Stimulated activated CD4-positive, alpha-beta T cell treated with anti-CD3 and anti-CD28 coated beads, Interleukin-2, amount 100 ng/mL, for 24 hours (primary cell): ENCODE results near the gene NUDT3.
A peak's percentile ranks its signal among the peaks of the same experiment; 100 is the strongest.

ENCODE experiments used
- DNase-seq, 2 donors: peaks; one replicate each; pipeline ENCODE4 v3.0.0-alpha.2; 2020

The NUDT3 gene

GRCh38 chr6:34318499-34319470 is 73.7 kb downstream of the NUDT3 start:
- no peak for DNase-seq

DNA sequence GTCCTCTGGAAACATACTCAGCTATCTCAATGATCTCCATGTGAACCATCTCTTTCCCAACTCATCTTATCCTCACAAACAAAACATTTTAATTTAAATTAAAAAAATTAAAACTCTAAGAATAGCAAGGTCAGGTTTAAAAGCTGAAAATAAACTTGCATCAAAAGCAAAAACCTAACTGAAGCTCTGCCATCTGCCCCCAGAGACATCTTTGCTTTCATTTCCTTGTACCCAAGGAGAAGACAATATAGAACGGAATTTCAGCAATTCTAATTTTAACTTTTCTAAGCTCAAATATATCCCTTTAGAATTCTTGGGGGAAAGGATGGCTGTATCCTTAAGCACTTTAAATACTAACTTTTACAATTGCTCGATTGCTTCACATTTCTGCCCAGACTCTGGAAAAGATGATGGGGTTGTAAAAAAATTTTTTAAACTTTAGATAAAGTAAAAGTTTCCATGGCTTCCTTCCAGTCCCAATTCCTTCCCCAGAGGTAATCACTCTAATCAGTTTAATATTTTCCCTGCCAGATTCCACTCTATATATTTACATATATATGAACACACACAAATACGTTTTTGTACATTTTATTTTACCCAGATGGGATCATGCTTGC is 74.5 kb downstream of the NUDT3 start:
- no peak for DNase-seq

DNA sequence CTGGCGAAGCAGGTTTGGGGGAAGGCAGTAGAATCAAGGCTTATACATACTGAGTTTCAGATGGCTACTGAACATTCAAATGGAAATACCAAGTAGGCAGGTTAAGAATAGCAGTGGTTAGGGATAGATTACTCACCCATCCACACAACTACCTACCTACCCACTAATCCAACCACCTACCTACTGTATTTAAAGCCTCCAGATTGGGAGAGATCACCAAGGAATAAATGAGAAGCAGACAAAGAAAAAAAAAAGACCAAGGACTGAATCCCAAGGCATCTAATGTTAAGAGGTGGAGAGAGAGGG is 75.3 kb downstream of the NUDT3 start:
- DNase-seq = no peak

- no peak for DNase-seq
Measured at GRCh38 chr6:34316431-34317171, 75.9 kb downstream of the NUDT3 start.

DNA sequence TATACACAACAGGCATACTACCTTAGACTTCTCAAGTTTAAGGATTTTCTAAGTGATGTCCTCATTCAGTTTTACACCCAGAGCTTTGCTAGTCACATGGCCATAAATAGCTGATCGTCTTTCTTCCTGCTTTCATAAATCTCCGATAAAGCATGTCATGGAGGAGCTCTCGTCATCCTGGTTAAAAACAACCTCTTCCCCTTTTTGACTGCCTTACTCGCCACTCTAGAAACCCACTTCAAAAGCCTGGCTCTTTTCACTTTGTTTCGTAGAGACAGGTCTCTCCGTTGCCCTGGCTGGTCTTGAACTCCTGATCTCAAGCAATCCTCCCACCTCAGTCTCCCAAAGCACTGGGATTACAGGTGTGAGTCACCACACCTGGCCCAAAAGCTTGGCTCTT is 76.7 kb downstream of the NUDT3 start:
- DNase-seq = no peak

GRCh38 chr6:34315256-34315655 is 77.2 kb downstream of the NUDT3 start:
- no peak for DNase-seq

DNA sequence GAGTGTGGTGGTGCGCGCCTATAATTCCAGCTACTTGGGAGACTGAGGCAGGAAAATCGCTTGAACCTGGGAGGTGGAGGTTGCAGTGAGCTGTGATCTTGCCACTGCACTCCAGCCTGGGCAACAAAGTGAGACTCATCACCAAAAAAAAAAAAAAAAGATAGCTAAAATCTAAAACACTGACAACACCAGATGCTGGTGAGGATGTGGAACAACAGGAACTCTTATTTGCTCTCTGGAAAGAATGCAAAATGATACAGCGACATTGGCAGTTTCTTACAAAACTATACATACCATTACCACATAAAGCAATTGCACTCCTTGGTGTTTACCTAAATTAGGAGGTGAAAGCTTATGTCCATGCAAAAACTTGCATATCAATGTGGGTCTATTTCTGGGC is 80.2 kb downstream of the NUDT3 start:
- no peak for DNase-seq

DNA sequence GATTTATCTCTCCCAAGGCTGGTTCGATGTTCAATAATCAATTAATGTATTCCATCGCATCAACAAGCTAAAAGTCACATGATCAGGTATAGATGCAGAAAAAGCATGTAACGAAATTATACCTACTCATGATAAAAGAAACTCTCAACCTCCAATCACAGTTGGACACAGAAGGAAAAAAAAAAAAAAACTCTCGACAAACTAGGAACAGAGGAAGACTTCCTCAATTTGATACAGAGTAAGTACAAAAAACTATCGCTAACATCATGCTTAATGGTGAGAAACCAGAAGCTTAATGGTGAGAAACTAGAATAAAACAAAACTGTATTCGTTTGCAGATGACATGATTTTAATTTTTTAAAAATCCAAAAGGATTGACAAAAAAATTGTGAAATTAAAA is 81.7 kb downstream of the NUDT3 start:
- DNase-seq = no peak

DNA sequence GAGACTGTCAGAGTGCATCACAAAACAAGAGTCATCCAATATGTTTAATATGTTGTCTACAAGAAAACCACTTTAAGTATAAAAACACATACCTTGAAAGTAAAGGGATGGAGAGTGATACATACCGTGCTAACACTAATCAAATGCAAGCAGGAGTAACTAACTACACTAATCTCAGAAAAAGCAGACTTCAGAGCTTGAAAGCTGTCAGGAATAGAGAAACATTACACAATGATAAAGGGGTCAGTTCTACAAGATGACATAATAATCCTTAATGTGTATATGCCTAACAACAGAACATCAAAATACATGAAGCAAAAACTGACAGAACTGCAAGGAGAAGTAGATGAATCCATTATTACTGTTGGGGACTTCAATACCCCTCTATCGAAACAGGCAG is 84.0 kb downstream of the NUDT3 start:
- no peak for DNase-seq

- DNase-seq = no peak
Measured at GRCh38 chr6:34305982-34306708, 86.3 kb downstream of the NUDT3 start.

DNA sequence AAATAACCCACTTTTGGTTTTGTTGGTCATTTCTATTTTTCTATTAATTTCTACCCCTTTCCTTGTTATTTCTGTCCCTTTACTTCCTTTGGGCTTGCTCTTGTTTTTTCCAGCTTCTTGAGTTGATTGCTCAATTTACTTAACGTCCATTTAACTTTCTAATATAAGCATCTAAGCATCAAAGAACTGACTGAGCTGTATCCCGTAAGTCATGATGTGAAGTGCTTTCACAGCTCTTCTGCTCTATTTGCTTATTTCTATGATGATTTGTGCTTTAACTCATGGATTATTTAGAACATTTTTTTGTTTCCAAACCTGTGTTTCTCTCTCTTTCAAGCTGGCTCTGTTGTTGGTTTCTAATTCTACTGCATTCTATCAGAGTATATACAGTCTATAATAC is 87.0 kb downstream of the NUDT3 start:
- no peak for DNase-seq

- no peak for DNase-seq
Measured at GRCh38 chr6:34304164-34304563, 88.3 kb downstream of the NUDT3 start.

DNA sequence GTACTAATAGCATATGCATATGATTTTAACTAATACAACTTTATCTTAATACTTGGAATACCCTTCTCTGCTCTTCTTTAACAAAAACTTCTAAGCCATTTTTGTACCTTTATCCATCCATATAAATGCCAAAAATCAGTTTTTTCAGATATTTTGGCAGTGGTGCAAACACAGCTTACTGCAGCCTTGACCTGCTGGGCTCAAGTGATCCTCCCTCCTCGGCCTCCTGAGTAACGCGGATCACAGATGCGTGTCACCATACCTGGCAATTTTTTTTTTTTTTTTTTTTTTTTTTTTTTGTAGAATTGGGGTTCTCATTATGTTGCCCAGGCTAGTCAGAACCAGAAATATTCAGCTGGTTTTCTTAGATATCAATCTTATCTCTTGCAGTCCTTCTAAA is 89.5 kb downstream of the NUDT3 start:
- no peak for DNase-seq

DNA sequence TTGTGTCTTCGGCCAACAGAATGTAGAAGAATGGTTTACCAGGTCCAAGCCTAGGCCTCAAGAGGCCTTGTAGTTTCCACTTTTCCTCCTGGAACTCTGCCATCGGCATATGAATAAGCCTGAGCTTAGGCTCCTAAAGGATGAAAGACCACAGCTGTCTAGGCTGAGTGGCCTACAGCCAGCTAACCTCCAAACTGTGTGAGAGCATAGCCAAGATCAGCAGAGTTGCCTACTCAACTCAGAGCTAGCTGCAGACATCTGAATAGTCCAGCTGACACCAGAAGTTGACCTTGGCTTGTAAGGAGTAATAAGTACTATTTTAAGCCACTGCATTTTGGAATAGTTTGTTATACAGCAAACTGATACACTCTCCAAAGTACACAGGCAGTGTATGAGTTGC is 91.1 kb downstream of the NUDT3 start:
- DNase-seq = no peak

DNA sequence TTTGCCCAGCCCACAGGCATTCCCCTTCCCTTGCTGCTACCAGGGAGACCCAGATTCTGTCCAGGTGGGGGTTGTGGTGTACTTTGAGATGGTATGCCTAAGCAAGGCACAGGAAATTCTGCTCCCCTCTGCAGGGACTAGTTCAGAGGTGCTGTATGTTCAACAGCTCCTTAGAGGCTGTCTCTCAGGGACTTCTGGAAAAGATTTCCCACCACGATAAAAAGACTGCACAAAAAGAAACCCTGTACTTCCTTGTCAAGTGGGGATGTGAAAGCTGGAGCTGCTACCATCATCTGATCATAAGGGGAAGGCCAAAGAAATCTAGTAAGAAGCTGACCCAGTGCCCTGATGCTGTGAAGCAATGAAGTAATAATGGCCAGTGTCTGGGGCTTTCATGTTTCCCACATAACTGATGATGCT is 92.1 kb downstream of the NUDT3 start:
- DNase-seq = no peak

- DNase-seq = no peak
Measured at GRCh38 chr6:34298941-34299340, 93.5 kb downstream of the NUDT3 start.

- no peak for DNase-seq
Measured at GRCh38 chr6:34295721-34296120, 96.7 kb downstream of the NUDT3 start.

DNA sequence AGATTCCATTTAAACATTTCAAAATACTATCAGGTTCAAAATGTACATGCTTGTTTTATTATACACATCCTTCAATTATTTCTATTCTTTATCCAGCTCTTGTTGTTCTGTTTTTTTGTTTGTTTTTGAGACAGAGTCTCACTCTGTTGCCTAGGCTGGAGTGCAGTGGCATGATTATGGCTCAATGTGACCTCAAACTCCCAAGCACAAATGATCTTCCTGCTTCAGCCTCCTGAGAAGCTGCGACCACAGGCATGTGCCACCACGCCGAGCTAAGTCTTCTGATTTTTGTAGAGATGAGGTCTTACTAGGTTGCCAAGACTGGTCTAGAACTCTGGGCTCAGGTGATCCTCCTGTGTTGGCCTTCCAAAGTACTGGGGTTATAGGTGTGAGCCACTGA is 99.5 kb downstream of the NUDT3 start:
- DNase-seq = no peak

- no peak for DNase-seq
Measured at GRCh38 chr6:34289137-34289536, 103.3 kb downstream of the NUDT3 start.

GRCh38 chr6:34288581-34288980 is 103.9 kb downstream of the NUDT3 start:
- DNase-seq = peak in 1 of 2 donors; percentile 8

GRCh38 chr6:34285448-34286164 is 106.9 kb downstream of the NUDT3 start:
- DNase-seq = no peak
